SK-N-MC (cell line): ENCODE data around the gene RFX8.

ENCODE experiments used
- DNase-seq: peaks from one replicate; pipeline ENCODE4 v3.0.0-alpha.2; 2011; ENCODE audit warnings: low read depth, low spot score
- H3K27ac ChIP-seq: fragments of 200-600 bp; sonication (generic); 2 replicates; pipeline ENCODE4 v1.5.1; 2016; ENCODE audit warnings: mixed run types
- H3K36me3 ChIP-seq: fragments of 200-600 bp; sonication (generic); 2 replicates; pipeline ENCODE4 v1.6.1; 2017; ENCODE audit warnings: antibody characterized with exemption, low read length, mixed read lengths; ENCODE audit not compliant: insufficient read depth
- H3K4me3 ChIP-seq: fragments of 200-600 bp; sonication (generic); 2 replicates; pipeline ENCODE4 v1.5.1; 2016
- H3K9ac ChIP-seq: fragments of 200-600 bp; sonication (generic); 2 replicates; pipeline ENCODE4 v1.8.0; 2017; ENCODE audit warnings: mixed run types, mixed read lengths; ENCODE audit not compliant: insufficient read length
- H3K9me3 ChIP-seq: fragments of 200-600 bp; sonication (generic); 2 replicates; pipeline ENCODE4 v1.6.1; 2017; ENCODE audit warnings: low read depth, mild to moderate bottlenecking, antibody characterized with exemption, low read length, moderate library complexity, mixed read lengths
- EZH2 ChIP-seq: fragments of 200-600 bp; sonication (generic); IDR thresholded peaks from one replicate; pipeline ENCODE4 v1.6.1; 2017; ENCODE audit warnings: antibody characterized with exemption
- FOXP2 ChIP-seq: optimal IDR thresholded peaks from 2 replicates; pipeline ENCODE3; 2011; ENCODE audit warnings: mild to moderate bottlenecking, moderate library complexity; ENCODE audit not compliant: insufficient read depth; ENCODE audit errors: extremely low read length, control extremely low read depth
- POLR2AphosphoS5 ChIP-seq: IDR thresholded peaks from 2 replicates; pipeline ENCODE4 v1.6.1; 2012; ENCODE audit warnings: mild to moderate bottlenecking, low read depth, low read length, borderline replicate concordance

The RFX8 gene

GRCh38 chr2:101416609-101417008 is 58.3 kb downstream of the RFX8 start:
- H3K4me3 ChIP-seq, result no peak overlapping the region
- TF ChIP-seq EZH2 (no peak), POLR2AphosphoS5 (no peak), FOXP2 (no peak)
- no peak overlapping the region for H3K9ac ChIP-seq
- H3K27ac ChIP-seq, result no peak overlapping the region
- H3K9me3 ChIP-seq, result no peaks in the 10 kb centered on the region
- no peak for DNase-seq
- H3K36me3 ChIP-seq, result no peaks in the 10 kb centered on the region

- Histone ChIP-seq H3K36me3 (no peaks in the 10 kb centered on the region), H3K27ac (no peak overlapping the region), H3K9ac (no peak overlapping the region), H3K4me3 (no peak overlapping the region), H3K9me3 (no peaks in the 10 kb centered on the region)
- DNase-seq, result no peak
- TF ChIP-seq EZH2 (no peak), POLR2AphosphoS5 (no peak)
Measured at GRCh38 chr2:101415884-101416283, 59.0 kb downstream of the RFX8 start.

- no peak overlapping the region for H3K4me3 ChIP-seq
- H3K27ac ChIP-seq, result no peak overlapping the region
- no peak overlapping the region for H3K9ac ChIP-seq
- TF ChIP-seq FOXP2 (no peak), EZH2 (no peak), POLR2AphosphoS5 (no peak)
- H3K36me3 ChIP-seq, result no peaks in the 10 kb centered on the region
- no peaks in the 10 kb centered on the region for H3K9me3 ChIP-seq
- DNase-seq, result no peak
Measured at GRCh38 chr2:101415220-101415619, 59.7 kb downstream of the RFX8 start.

GRCh38 chr2:101412092-101412694 is 62.7 kb downstream of the RFX8 start:
- no peak overlapping the region for H3K27ac ChIP-seq
- H3K36me3 ChIP-seq, result no peaks in the 10 kb centered on the region
- no peak overlapping the region for H3K9ac ChIP-seq
- DNase-seq, result no peak
- H3K4me3 ChIP-seq, result no peak overlapping the region
- no peaks in the 10 kb centered on the region for H3K9me3 ChIP-seq
- TF ChIP-seq EZH2, result no peak
- TF ChIP-seq FOXP2, result no peak

GRCh38 chr2:101410746-101411145 is 64.2 kb downstream of the RFX8 start:
- no peak for DNase-seq
- H3K9ac ChIP-seq, result no peak overlapping the region
- no peak overlapping the region for H3K4me3 ChIP-seq
- no peaks in the 10 kb centered on the region for H3K9me3 ChIP-seq
- no peaks in the 10 kb centered on the region for H3K36me3 ChIP-seq
- no peak for TF ChIP-seq EZH2
- TF ChIP-seq POLR2AphosphoS5, result no peak
- no peak for TF ChIP-seq FOXP2
- no peak overlapping the region for H3K27ac ChIP-seq

- Histone ChIP-seq H3K27ac (no peak overlapping the region), H3K9ac (no peak overlapping the region), H3K36me3 (no peaks in the 10 kb centered on the region), H3K9me3 (no peaks in the 10 kb centered on the region), H3K4me3 (no peak overlapping the region)
- DNase-seq, result no peak
- TF ChIP-seq FOXP2 (no peak), EZH2 (no peak), POLR2AphosphoS5 (no peak)
Measured at GRCh38 chr2:101410114-101410513, 64.8 kb downstream of the RFX8 start.

- no peaks in the 10 kb centered on the region for H3K36me3 ChIP-seq
Measured at GRCh38 chr2:101409699-101410098, 65.2 kb downstream of the RFX8 start.

GRCh38 chr2:101408925-101409324 is 66.0 kb downstream of the RFX8 start:
- Histone ChIP-seq H3K36me3 (no peaks in the 10 kb centered on the region), H3K27ac (no peak overlapping the region), H3K9ac (no peak overlapping the region), H3K4me3 (no peak overlapping the region), H3K9me3 (no peaks in the 10 kb centered on the region)
- TF ChIP-seq EZH2 (no peak), POLR2AphosphoS5 (no peak), FOXP2 (no peak)
- DNase-seq, result no peak

More at GRCh38 chr2:101409699-101410098, 65.2 kb downstream of the RFX8 start:
- TF ChIP-seq EZH2 (no peak), FOXP2 (no peak), POLR2AphosphoS5 (no peak)
- H3K9me3 ChIP-seq, result no peaks in the 10 kb centered on the region
- H3K4me3 ChIP-seq, result no peak overlapping the region
- H3K27ac ChIP-seq, result no peak overlapping the region
- DNase-seq, result no peak
- no peak overlapping the region for H3K9ac ChIP-seq

- no peak for DNase-seq
- Histone ChIP-seq H3K36me3 (no peaks in the 10 kb centered on the region), H3K9me3 (no peaks in the 10 kb centered on the region), H3K4me3 (no peak overlapping the region), H3K9ac (no peak overlapping the region), H3K27ac (no peak overlapping the region)
- TF ChIP-seq FOXP2 (no peak), EZH2 (no peak)
Measured at GRCh38 chr2:101405351-101405899, 69.5 kb downstream of the RFX8 start.
